GM12864 (cell line): ENCODE data around the gene ATE1.

Experiments used
- DNase-seq: peaks from one replicate; pipeline ENCODE4 v3.0.0-alpha.2; 2011; ENCODE audit warnings: low read depth
- H3K4me3 ChIP-seq: 2 replicates; pipeline ENCODE4 v1.5.1; 2011; ENCODE audit warnings: mild to moderate bottlenecking, low read depth, low read length, control low read depth
- CTCF ChIP-seq: IDR thresholded peaks from 2 replicates; pipeline ENCODE4 v1.5.1; 2011; ENCODE audit warnings: low read depth, mild to moderate bottlenecking, moderate library complexity, low read length, control low read depth, inconsistent platforms; ENCODE audit errors: missing control alignments

Gene ATE1

GRCh38 chr10:121797490-121797889, 130.3 kb downstream of the ATE1 start:
- no peak for TF ChIP-seq CTCF
- H3K4me3 ChIP-seq, result no peak overlapping the region
- DNase-seq, result no peak

GRCh38 chr10:121796342-121796741, 131.5 kb downstream of the ATE1 start:
- DNase-seq, result no peak
- H3K4me3 ChIP-seq, result no peak overlapping the region
- TF ChIP-seq CTCF, result no peak

- no peak for TF ChIP-seq CTCF
- no peak for DNase-seq
- no peak overlapping the region for H3K4me3 ChIP-seq
These were observed 135.6 kb downstream of the ATE1 start for GRCh38 chr10:121792198-121792597.

GRCh38 chr10:121791761-121792160, 136.1 kb downstream of the ATE1 start:
- no peak for TF ChIP-seq CTCF
- H3K4me3 ChIP-seq, result no peak overlapping the region
- DNase-seq, result no peak

GRCh38 chr10:121788717-121789116, 139.1 kb downstream of the ATE1 start:
- no peak for DNase-seq

GRCh38 chr10:121788115-121788514, 139.7 kb downstream of the ATE1 start:
- no peak for TF ChIP-seq CTCF
- no peak overlapping the region for H3K4me3 ChIP-seq
- DNase-seq, result no peak

More at GRCh38 chr10:121788717-121789116, 139.1 kb downstream of the ATE1 start:
- H3K4me3 ChIP-seq, result no peak overlapping the region
- TF ChIP-seq CTCF, result no peak

GRCh38 chr10:121787169-121787568, 140.7 kb downstream of the ATE1 start:
- TF ChIP-seq CTCF, result no peak
- no peak for DNase-seq
- no peak overlapping the region for H3K4me3 ChIP-seq
